Ishikawa (cell line): Measurements from ENCODE around the gene NEK8.

Source experiments
- CEBPB ChIP-seq: IDR thresholded peaks from 2 replicates; pipeline ENCODE4 v1.6.1; 2012
- CREB1 ChIP-seq: IDR thresholded peaks from 2 replicates; pipeline ENCODE4 v1.6.1; 2012; ENCODE audit warnings: low read depth
- EGR1 ChIP-seq: IDR thresholded peaks from 2 replicates; pipeline ENCODE4 v1.6.1; 2012
- EP300 ChIP-seq: IDR thresholded peaks from 2 replicates; pipeline ENCODE4 v1.6.1; 2012; ENCODE audit warnings: borderline replicate concordance
- FOXM1 ChIP-seq: IDR thresholded peaks from 2 replicates; pipeline ENCODE4 v1.6.1; 2012; ENCODE audit warnings: low read depth, borderline replicate concordance
- MAX ChIP-seq: IDR thresholded peaks from 2 replicates; pipeline ENCODE4 v1.6.1; 2012
- NFIC ChIP-seq: IDR thresholded peaks from 2 replicates; pipeline ENCODE4 v1.6.1; 2012
- RAD21 ChIP-seq: IDR thresholded peaks from 2 replicates; pipeline ENCODE4 v1.6.1; 2012; ENCODE audit warnings: low read depth
- REST ChIP-seq: IDR thresholded peaks from 2 replicates; pipeline ENCODE4 v1.6.1; 2012; ENCODE audit warnings: low read depth, mild to moderate bottlenecking
- TAF1 ChIP-seq: IDR thresholded peaks from 2 replicates; pipeline ENCODE4 v1.6.1; 2012; ENCODE audit warnings: low read depth, mild to moderate bottlenecking
- TCF12 ChIP-seq: IDR thresholded peaks from 2 replicates; pipeline ENCODE4 v1.6.1; 2012; ENCODE audit warnings: low read depth
- TEAD4 ChIP-seq: IDR thresholded peaks from 2 replicates; pipeline ENCODE4 v1.6.1; 2012
- USF1 ChIP-seq: IDR thresholded peaks from 2 replicates; pipeline ENCODE4 v1.6.1; 2012
- YY1 ChIP-seq: IDR thresholded peaks from 2 replicates; pipeline ENCODE4 v1.6.1; 2012; ENCODE audit warnings: low read depth
- ZBTB7A ChIP-seq: IDR thresholded peaks from 2 replicates; pipeline ENCODE4 v1.6.1; 2012; ENCODE audit warnings: low read depth

NEK8 gene

GRCh38 chr17:28728364-28729200 is at the start of gene NEK8:
Gene NEK8 (plus strand): TSS chr17:28728788. CDS start chr17:28728814, 26 bp downstream.
- no peak for TF ChIP-seq TEAD4
- no peak; the same call in 1 of the 2 replicates for TF ChIP-seq EP300
- peak; percentile 41; the same call in 1 of the 2 replicates for TF ChIP-seq ZBTB7A
- TF ChIP-seq TAF1 = peak; percentile 43
- TF ChIP-seq YY1 = no peak; the same call in none of the 2 replicates
- peak; percentile 9; the same call in 1 of the 2 replicates for TF ChIP-seq TCF12
- TF ChIP-seq EGR1 = no peak
- no peak for TF ChIP-seq NFIC
- no peak; the same call in none of the 2 replicates for TF ChIP-seq MAX

- peak; percentile 29; the same call in 1 of the 2 replicates for TF ChIP-seq MAX
- peak; percentile 53 for TF ChIP-seq TEAD4
- no peak for TF ChIP-seq RAD21
- peak; percentile 64 for TF ChIP-seq NFIC
- no peak for TF ChIP-seq ZBTB7A
- no peak for TF ChIP-seq FOXM1
- TF ChIP-seq EGR1 = no peak
- no peak for TF ChIP-seq REST
- TF ChIP-seq CEBPB = no peak
- TF ChIP-seq USF1 = no peak
- TF ChIP-seq TAF1 = no peak
- no peak for TF ChIP-seq YY1
- no peak for TF ChIP-seq EP300
- no peak for TF ChIP-seq TCF12
Measured at GRCh38 chr17:28682655-28683054, 45.9 kb upstream of the NEK8 start.

- TF ChIP-seq REST = no peak
- no peak for TF ChIP-seq EGR1
- no peak for TF ChIP-seq CEBPB
- TF ChIP-seq TEAD4 = no peak
- TF ChIP-seq RAD21 = no peak
- TF ChIP-seq ZBTB7A = no peak
- no peak for TF ChIP-seq FOXM1
- TF ChIP-seq MAX = no peak
- TF ChIP-seq NFIC = no peak
- TF ChIP-seq EP300 = no peak
- TF ChIP-seq YY1 = no peak
- TF ChIP-seq CREB1 = no peak
- TF ChIP-seq TCF12 = no peak
- no peak for TF ChIP-seq TAF1
- TF ChIP-seq USF1 = no peak
Measured at GRCh38 chr17:28684963-28685362, 43.6 kb upstream of the NEK8 start.

GRCh38 chr17:28685366-28685765 is 43.2 kb upstream of the NEK8 start:
- TF ChIP-seq ZBTB7A = no peak
- no peak for TF ChIP-seq TCF12
- no peak for TF ChIP-seq CREB1
- TF ChIP-seq FOXM1 = no peak
- TF ChIP-seq EGR1 = no peak
- TF ChIP-seq TEAD4 = no peak
- no peak for TF ChIP-seq RAD21
- no peak for TF ChIP-seq YY1
- no peak for TF ChIP-seq CEBPB
- TF ChIP-seq MAX = no peak

GRCh38 chr17:28686296-28686695 is 42.3 kb upstream of the NEK8 start:
- TF ChIP-seq TAF1 (no peak), EP300 (no peak), FOXM1 (no peak), USF1 (no peak), TCF12 (no peak), REST (no peak), YY1 (no peak)
